NCI-H1092 treated with DMSO at 0.1 percent for 48 hours (cell line): ENCODE results near the gene TRABD.
A peak's percentile ranks its signal among the peaks of the same experiment; 100 is the strongest.

ENCODE experiments used
- DNase-seq: peaks from one replicate; lab custom pipeline; 2025; lab: John Stamatoyannopoulos, UW

Gene TRABD

GRCh38 chr22:50217543-50218152 is 31.9 kb downstream of the TRABD start:
- no peak for DNase-seq

GRCh38 chr22:50218153-50218995 is 32.7 kb downstream of the TRABD start:
- no peak for DNase-seq

DNA sequence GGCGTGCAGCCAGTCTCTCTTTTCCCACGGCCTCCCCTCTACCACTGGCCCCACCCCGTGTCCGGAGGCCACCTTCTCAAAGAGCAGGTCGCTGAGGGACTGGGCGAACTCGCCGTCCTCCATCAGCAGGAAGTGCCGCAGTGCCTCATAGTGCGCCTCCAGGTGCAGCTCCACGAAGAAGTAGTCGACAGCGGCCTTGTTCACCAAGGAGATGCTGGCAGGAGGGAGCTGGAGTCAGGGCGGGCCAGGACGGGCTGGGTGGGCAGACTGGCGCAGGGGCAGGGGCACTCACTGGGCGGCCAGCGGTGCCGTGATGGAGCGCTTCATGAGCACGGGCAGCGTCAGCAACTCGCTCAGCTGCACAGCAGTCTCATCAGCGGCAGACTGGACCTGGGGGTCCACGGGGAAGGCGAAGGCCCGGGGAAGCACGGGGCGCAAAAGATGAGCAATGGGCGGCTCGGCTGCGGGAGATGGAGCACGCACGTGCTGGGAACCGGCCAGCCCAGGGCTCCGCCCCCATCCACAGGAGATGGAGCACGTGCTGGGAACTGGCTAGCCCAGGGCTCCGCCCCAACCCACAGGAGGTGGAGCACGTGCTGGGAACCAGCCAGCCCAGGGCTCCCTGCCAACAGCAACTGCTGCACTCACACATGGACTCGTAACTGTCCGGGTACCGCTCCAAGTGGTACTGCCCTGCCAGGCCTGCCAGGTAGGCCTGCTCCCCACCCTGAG is 33.4 kb downstream of the TRABD start:
- peak; percentile 2 for DNase-seq

- DNase-seq, result no peak
These were observed 34.3 kb downstream of the TRABD start for GRCh38 chr22:50219800-50220602.

DNA sequence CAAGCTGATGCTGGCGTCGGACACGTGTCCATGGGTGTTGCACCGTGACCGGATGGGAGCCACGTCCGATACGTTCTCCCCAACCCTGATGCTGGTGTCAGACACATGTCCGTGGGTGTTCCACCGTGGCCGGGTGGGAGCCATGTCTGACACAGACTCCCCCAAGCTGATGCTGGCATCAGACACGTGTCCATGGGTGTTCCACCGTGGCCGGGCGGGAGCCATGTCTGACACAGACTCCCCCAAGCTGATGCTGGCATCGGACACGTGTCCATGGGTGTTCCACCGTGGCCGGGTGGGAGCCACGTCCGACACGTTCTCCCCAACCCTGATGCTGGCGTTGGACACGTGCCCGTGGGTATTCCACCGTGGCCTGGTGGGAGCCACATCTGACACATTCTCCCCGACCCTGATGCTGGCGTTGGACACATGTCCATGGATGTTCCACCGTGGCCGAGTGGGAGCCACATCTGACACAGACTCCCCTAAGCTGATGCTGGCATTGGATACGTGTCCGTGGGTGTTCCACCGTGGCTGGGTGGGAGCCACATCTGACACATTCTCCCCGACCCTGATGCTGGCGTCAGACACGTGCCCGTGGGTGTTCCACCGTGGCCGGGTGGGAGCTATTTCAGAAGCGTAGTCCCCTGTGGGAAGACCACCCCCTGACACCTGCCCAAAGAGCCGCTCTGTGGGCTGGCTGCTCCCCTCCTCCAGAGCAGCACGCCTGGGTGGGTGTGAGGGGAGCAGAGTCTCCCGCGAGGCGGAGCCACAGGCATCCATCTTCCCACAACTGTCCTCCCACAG is 35.1 kb downstream of the TRABD start:
- no peak for DNase-seq

- DNase-seq, result no peak
These were observed 35.9 kb downstream of the TRABD start for GRCh38 chr22:50221410-50222300.

GRCh38 chr22:50222508-50222907 is 36.8 kb downstream of the TRABD start:
- DNase-seq, result no peak

GRCh38 chr22:50224071-50224470 is 38.4 kb downstream of the TRABD start:
- no peak for DNase-seq

DNA sequence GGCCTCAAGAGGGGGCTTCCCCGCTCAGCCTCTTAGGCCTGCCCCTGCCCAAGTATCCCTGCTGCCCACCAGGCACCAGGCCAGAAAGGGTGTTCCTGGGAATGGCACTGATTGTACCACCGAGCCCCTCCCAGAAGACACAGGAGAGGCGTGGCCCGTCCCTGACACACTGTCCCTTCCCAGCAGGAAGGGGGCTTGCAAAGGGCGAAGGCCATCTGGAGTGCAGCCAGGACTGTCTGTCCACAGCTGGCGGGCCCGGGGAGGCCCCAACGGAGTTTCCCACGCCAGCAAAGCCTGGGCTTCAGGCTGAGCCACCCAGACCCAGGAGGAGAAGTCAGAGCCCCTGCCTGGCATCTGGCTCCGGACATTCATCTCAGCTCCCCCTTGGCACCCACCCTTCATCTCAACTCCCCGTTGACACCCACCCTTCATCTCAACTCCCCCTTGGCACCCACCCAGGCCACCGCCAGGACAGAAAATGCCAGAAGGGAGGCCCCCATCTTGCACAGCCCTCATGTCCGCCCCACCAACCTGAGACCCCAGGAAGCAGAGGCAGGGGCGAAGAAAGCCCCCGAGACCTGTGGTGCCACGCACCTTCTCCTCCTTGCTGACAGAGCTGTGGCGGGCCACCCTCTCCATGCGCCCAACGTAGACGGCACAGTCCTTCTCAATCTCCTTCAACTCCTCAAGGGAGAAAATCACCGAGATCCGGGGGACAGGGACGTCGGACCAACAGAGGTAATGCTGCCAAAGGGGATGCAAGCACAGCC is 39.7 kb downstream of the TRABD start:
- DNase-seq, result no peak

DNA sequence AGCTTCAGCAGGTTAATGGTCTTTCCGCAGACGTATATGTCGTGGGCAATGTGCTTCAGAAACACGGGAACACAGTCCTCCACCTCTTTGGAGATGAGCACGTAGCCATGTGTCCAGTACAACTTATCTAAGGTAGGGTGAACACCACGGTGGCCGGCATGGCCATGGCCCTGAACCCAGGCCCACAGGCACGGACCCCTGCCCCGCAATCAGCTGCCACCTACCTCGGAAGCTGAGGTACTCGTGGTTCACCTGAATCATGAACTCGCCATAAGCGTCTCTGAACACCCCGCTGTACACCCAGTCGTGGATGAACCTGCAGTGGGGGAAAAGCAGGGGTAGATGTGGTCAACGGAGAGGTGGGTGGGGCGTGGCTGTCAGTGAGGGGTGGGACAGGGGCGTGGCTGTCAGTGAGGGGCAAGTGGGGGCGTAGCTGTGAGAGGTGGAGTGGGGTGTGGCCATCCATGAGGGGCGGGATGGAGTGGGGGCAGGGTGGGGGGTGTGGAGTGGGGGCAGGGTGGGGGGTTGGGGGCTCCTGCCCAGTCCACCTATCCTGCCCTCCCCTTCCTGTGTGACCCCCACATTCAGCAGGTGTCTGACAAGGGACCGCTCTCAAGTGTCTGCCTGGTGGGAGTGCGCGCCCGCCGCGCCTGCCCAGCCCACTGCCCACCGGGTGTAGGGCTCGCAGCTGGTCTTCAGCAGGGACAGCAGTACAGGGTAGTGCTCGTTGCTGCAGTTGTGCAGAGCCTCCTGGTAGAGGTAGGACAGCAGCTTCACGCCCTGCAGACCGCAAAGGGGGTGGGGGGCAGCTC is 40.6 kb downstream of the TRABD start:
- no peak for DNase-seq

DNA sequence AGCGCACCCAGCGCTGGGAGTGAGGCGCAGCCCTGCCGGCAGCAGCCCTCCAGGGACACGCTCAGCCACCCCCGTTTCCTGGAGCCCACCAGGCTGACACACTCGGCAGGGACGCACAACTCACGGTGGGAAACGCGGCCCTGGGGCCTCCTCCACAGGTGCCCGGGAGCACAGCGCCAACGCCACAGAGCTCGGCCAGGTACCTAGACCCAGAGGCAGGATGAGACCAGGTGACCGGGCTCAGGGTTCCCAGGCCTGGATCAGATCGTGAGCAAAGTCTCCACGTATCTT is 41.1 kb downstream of the TRABD start:
- DNase-seq, result no peak

GRCh38 chr22:50227579-50228215 is 42.0 kb downstream of the TRABD start:
- no peak for DNase-seq

- no peak for DNase-seq
These were observed 42.7 kb downstream of the TRABD start for GRCh38 chr22:50228366-50228765.

GRCh38 chr22:50229370-50229769 is 43.7 kb downstream of the TRABD start:
- DNase-seq, result no peak

GRCh38 chr22:50232481-50233151 is 46.9 kb downstream of the TRABD start:
- no peak for DNase-seq

DNA sequence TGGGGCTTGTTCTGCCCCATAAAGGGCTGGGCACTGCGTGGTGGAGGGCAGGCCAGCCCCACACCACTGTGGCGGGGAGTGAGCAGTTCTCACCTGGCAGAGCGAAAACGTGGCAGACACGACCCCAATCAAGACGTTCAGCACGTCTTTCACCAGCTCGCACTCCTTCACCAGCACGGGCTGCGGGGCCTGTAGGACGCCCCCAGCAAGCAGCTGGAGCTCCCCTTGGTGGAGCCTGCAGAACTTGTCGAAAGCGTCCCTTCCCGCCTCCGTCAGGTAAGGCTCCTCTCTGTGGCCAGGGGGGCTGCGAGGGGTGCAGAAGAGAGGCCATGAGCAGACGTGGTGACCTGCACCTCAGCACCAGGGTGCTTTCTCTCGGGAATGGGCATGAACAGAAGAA is 47.5 kb downstream of the TRABD start:
- DNase-seq, result no peak

DNA sequence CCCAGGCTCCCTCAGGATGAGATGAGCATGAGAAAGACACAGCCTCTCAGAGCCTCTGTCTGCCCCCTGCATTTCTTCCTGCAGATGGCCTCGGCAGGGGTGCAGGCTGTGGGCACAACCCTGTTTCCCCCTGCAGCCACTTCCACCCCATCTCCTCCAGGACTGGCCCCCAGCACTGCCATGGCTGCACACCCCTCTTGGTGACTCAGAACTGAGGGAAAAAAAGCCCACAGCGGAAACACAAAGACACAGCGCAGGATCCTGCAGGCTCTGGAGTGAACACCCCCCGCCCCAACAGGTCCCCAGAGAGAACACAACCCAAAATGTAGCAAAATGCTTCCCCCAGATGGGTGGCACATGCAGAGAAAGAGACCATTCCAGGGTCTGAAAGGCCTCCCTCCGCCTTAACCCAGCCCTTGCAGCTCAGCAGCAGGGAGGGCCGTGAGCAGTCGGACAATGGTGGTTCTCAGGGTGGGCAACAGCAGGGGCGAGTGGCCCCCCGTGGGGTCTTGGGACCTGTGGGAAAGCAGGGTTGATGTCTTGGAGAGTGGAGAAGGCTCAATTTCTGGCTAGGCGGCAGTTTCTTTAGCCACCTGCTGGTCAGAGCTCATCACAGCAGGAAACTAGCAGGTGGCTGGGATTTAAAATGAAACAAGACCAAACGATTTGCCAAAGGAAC is 51.2 kb downstream of the TRABD start:
- no peak for DNase-seq
